HepG2 (cell line): Measurements from ENCODE around the gene CMTM1. TPM values are rescaled to one million over a fixed set of nuclear protein-coding genes. Genes with fewer than 3 reads are reported as not detected.

ENCODE experiments used
- CEBPB ChIP-seq: IDR thresholded peaks from 2 replicates; pipeline ENCODE4 v1.6.1; 2011; ENCODE audit warnings: low read depth, low read length, improper control_type of control experiment, borderline replicate concordance
- CHD2 ChIP-seq: IDR thresholded peaks from 2 replicates; pipeline ENCODE4 v1.6.1; 2011; ENCODE audit warnings: low read depth, low read length, improper control_type of control experiment
- EEA1 ChIP-seq: sonication (generic); formaldehyde crosslinking; IDR thresholded peaks from 2 replicates; pipeline ENCODE4 v1.5.1; 2020; ENCODE audit warnings: mild to moderate bottlenecking, missing genetic modification reagents, borderline replicate concordance
- HMG20A ChIP-seq: IDR thresholded peaks from 2 replicates; pipeline ENCODE4 v1.6.1; 2016; ENCODE audit warnings: borderline replicate concordance
- IKZF4 ChIP-seq: sonication (generic); formaldehyde crosslinking; IDR thresholded peaks from 2 replicates; pipeline ENCODE4 v1.5.1; 2020; ENCODE audit warnings: borderline replicate concordance, mild to moderate bottlenecking, low read depth, missing genetic modification reagents; ENCODE audit errors: not compliant biosample characterization
- MTF1 ChIP-seq: sonication (generic); formaldehyde crosslinking; IDR thresholded peaks from 2 replicates; pipeline ENCODE4 v1.5.0; 2020; ENCODE audit warnings: missing genetic modification reagents
- NFE2 ChIP-seq: sonication (generic); formaldehyde crosslinking; IDR thresholded peaks from 2 replicates; pipeline ENCODE4 v1.4.0; 2020; ENCODE audit warnings: missing genetic modification reagents
- NR2F1 ChIP-seq, 2 experiments: fragments of 450-650 bp in 1 of 2; formaldehyde crosslinking in 1 of 2; IDR thresholded peaks; 2 replicates each; pipeline versions ENCODE4 v1.5.0 to v1.6.1; 2016 to 2020; ENCODE audit warnings: mild to moderate bottlenecking in 1 of 2, missing compliant biosample characterization in 1 of 2, missing genetic modification reagents in 1 of 2, moderate library complexity in 1 of 2
- SAP130 ChIP-seq: IDR thresholded peaks from 2 replicates; pipeline ENCODE4 v1.6.1; 2016; ENCODE audit warnings: low read depth
- SNAI1 ChIP-seq: sonication (generic); formaldehyde crosslinking; IDR thresholded peaks from 2 replicates; pipeline ENCODE4 v1.5.0; 2020; ENCODE audit warnings: mild to moderate bottlenecking, missing genetic modification reagents, borderline replicate concordance
- TOE1 ChIP-seq: sonication (generic); formaldehyde crosslinking; IDR thresholded peaks from 2 replicates; pipeline ENCODE4 v1.4.0; 2020; ENCODE audit warnings: mild to moderate bottlenecking, missing genetic modification reagents
- ZNF510 ChIP-seq: sonication (generic); formaldehyde crosslinking; IDR thresholded peaks from 2 replicates; pipeline ENCODE4 v1.4.0; 2020; ENCODE audit warnings: low read depth, mild to moderate bottlenecking, missing genetic modification reagents
- ZNF7 ChIP-seq: IDR thresholded peaks from 2 replicates; pipeline ENCODE4 v1.6.1; 2016; ENCODE audit warnings: missing biosample characterization, missing genetic modification reagents
- ZSCAN12 ChIP-seq: sonication (generic); formaldehyde crosslinking; IDR thresholded peaks from 2 replicates; pipeline ENCODE4 v1.9.0; 2021; ENCODE audit warnings: mild to moderate bottlenecking, missing genetic modification reagents
- polyA plus RNA-seq, 8 experiments: library from polyadenylated mRNA; depleted of rRNA in 3 of 8; stranded (reverse) in 7 of 8; unstranded in 1 of 8; fragments of >200 nt; fragmentation: Illumina TruSeq in 4 of 8; extraction: Trizol in 4 of 8; gene quantifications; 2 replicates each; pipeline versions ENCODE4 v1.2.1 to v1.2.3, GENCODE V29; 2011 to 2016; ENCODE audit warnings: low read depth in 4 of 8, missing spikeins in 1 of 8, mixed read lengths in 1 of 8; ENCODE audit not compliant: insufficient read depth in 1 of 8
- total RNA-seq, 5 experiments: library from RNA; depleted of rRNA; stranded (reverse); fragments of >200 nt; fragmentation: Illumina TruSeq; extraction: Trizol; gene quantifications; 2 replicates each; pipeline ENCODE4 v1.2.3, GENCODE V29; 2016; ENCODE audit warnings: low read depth in 1 of 5
- TF ChIP-seq, protein P1 (sequence below): sonication (generic); formaldehyde crosslinking; IDR thresholded peaks from 2 replicates; pipeline ENCODE4 v1.5.0; 2020; ENCODE audit warnings: mild to moderate bottlenecking, missing genetic modification reagents
- TF ChIP-seq, protein P2 (sequence below): sonication (generic); formaldehyde crosslinking; IDR thresholded peaks from 2 replicates; pipeline ENCODE4 v1.4.0; 2020; ENCODE audit warnings: missing genetic modification reagents
- TF ChIP-seq, protein P3 (sequence below): IDR thresholded peaks from 2 replicates; pipeline ENCODE4 v1.6.1; 2016; ENCODE audit warnings: missing biosample characterization, missing genetic modification reagents, low read depth
- TF ChIP-seq, protein P4 (sequence below): sonication (generic); formaldehyde crosslinking; conservative IDR thresholded peaks from 2 replicates; pipeline ENCODE4 v1.8.1; 2023; ENCODE audit warnings: missing genetic modification reagents
- TF ChIP-seq, protein P5 (sequence below): sonication (generic); formaldehyde crosslinking; conservative IDR thresholded peaks from 2 replicates; pipeline ENCODE4 v1.8.0; 2022; ENCODE audit warnings: missing genetic modification reagents

Gene CMTM1
- total and polyA plus RNA-seq, 2 of the 13 experiments (the other 11 are each of a cell fraction or from before 2014, with no cell fraction given): 1.7 to 2.9 TPM

DNA sequence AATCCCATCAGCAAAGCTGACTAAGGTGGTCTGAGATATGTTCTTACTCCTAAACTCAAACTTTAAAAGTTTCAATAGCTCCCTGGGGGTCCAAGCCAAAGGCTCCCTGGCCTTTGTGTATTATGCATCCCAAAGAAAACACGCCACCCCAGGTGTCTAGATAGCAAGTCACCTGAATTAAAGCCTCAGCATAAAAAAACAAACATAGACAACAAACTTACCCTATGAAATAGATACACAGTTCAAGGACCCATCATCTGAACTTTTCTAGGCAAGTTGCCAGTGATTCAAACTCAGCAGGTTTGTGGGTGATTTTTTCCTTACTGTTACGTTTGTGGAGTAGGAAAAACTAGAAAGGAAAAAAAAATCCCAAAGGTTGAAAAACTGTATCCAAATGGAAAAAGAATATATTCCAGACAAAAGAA, 50.8 kb downstream of the CMTM1 start (continued):
- TF ChIP-seq, protein P1, sequence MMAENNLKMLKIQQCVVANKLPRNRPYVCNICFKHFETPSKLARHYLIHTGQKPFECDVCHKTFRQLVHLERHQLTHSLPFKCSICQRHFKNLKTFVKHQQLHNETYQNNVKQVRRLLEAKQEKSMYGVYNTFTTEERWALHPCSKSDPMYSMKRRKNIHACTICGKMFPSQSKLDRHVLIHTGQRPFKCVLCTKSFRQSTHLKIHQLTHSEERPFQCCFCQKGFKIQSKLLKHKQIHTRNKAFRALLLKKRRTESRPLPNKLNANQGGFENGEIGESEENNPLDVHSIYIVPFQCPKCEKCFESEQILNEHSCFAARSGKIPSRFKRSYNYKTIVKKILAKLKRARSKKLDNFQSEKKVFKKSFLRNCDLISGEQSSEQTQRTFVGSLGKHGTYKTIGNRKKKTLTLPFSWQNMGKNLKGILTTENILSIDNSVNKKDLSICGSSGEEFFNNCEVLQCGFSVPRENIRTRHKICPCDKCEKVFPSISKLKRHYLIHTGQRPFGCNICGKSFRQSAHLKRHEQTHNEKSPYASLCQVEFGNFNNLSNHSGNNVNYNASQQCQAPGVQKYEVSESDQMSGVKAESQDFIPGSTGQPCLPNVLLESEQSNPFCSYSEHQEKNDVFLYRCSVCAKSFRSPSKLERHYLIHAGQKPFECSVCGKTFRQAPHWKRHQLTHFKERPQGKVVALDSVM (CRISPR knock-in tag): no peak
- TF ChIP-seq SAP130 (peak; percentile 29; the same call in 1 of the 2 replicates), ZSCAN12 (no peak), NFE2 (CRISPR knock-in tag) (no peak), EEA1 (CRISPR knock-in tag) (no peak), SNAI1 (CRISPR knock-in tag) (no peak), NR2F1 (CRISPR knock-in tag; IDR thresholded peaks at IDR 0.05) (no peak), ZNF7 (CRISPR knock-in tag) (no peak), IKZF4 (CRISPR knock-in tag) (no peak), CHD2 (no peak), HMG20A (CRISPR knock-in tag) (peak; percentile 16; the same call in 1 of the 2 replicates), TOE1 (CRISPR knock-in tag) (no peak), MTF1 (CRISPR knock-in tag) (no peak), CEBPB (no peak), ZNF510 (CRISPR knock-in tag) (no peak)
- TF ChIP-seq, protein P2, sequence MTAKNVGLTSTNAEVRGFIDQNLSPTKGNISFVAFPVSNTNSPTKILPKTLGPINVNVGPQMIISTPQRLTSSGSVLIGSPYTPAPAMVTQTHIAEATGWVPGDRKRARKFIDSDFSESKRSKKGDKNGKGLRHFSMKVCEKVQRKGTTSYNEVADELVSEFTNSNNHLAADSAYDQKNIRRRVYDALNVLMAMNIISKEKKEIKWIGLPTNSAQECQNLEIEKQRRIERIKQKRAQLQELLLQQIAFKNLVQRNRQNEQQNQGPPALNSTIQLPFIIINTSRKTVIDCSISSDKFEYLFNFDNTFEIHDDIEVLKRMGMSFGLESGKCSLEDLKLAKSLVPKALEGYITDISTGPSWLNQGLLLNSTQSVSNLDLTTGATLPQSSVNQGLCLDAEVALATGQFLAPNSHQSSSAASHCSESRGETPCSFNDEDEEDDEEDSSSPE (CRISPR knock-in tag): no peak
- TF ChIP-seq, protein P3, sequence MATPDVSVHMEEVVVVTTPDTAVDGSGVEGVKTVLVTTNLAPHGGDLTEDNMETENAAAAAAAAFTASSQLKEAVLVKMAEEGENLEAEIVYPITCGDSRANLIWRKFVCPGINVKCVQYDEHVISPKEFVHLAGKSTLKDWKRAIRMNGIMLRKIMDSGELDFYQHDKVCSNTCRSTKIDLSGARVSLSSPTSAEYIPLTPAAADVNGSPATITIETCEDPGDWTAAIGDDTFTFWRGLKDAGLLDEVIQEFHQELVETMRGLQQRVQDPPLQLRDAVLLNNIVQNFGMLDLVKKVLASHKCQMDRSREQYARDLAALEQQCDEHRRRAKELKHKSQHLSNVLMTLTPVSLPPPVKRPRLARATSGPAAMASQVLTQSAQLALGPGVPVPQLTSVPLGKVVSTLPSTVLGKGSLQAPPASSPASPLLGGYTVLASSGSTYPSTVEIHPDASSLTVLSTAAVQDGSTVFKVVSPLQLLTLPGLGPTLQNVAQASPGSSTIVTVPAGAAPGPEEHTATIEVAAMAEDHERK: no peak
- TF ChIP-seq, protein P4, sequence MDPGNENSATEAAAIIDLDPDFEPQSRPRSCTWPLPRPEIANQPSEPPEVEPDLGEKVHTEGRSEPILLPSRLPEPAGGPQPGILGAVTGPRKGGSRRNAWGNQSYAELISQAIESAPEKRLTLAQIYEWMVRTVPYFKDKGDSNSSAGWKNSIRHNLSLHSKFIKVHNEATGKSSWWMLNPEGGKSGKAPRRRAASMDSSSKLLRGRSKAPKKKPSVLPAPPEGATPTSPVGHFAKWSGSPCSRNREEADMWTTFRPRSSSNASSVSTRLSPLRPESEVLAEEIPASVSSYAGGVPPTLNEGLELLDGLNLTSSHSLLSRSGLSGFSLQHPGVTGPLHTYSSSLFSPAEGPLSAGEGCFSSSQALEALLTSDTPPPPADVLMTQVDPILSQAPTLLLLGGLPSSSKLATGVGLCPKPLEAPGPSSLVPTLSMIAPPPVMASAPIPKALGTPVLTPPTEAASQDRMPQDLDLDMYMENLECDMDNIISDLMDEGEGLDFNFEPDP (CRISPR knock-in tag): no peak
- TF ChIP-seq, protein P5, sequence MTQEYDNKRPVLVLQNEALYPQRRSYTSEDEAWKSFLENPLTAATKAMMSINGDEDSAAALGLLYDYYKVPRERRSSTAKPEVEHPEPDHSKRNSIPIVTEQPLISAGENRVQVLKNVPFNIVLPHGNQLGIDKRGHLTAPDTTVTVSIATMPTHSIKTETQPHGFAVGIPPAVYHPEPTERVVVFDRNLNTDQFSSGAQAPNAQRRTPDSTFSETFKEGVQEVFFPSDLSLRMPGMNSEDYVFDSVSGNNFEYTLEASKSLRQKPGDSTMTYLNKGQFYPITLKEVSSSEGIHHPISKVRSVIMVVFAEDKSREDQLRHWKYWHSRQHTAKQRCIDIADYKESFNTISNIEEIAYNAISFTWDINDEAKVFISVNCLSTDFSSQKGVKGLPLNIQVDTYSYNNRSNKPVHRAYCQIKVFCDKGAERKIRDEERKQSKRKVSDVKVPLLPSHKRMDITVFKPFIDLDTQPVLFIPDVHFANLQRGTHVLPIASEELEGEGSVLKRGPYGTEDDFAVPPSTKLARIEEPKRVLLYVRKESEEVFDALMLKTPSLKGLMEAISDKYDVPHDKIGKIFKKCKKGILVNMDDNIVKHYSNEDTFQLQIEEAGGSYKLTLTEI (CRISPR knock-in tag): no peak
